Suprapubic skin (tissue), 4 donors: ENCODE results near the gene PLAAT2.

Source experiments
- CTCF ChIP-seq, 2 donors: fragments of 200-600 bp in 1 of 2; fragments of 450-650 bp in 1 of 2; sonication (generic) in 1 of 2; IDR thresholded peaks; one replicate each; pipeline ENCODE4 v1.5.1; 2016 to 2019; ENCODE audit warnings: antibody characterized with exemption in 2 of 2, mild to moderate bottlenecking in 1 of 2, moderate library complexity in 1 of 2
- POLR2A ChIP-seq, 2 donors: fragments of 450-650 bp; IDR thresholded peaks; one replicate each; pipeline ENCODE4 v1.6.1; 2017; ENCODE audit warnings: antibody characterized with exemption in 2 of 2, mild to moderate bottlenecking in 2 of 2, moderate library complexity in 2 of 2
- POLR2AphosphoS5 ChIP-seq, 3 donors: sonication (generic); formaldehyde crosslinking; IDR thresholded peaks; one replicate each; pipeline ENCODE4 v1.6.1; 2017; ENCODE audit warnings: antibody characterized with exemption in 3 of 3

DNA sequence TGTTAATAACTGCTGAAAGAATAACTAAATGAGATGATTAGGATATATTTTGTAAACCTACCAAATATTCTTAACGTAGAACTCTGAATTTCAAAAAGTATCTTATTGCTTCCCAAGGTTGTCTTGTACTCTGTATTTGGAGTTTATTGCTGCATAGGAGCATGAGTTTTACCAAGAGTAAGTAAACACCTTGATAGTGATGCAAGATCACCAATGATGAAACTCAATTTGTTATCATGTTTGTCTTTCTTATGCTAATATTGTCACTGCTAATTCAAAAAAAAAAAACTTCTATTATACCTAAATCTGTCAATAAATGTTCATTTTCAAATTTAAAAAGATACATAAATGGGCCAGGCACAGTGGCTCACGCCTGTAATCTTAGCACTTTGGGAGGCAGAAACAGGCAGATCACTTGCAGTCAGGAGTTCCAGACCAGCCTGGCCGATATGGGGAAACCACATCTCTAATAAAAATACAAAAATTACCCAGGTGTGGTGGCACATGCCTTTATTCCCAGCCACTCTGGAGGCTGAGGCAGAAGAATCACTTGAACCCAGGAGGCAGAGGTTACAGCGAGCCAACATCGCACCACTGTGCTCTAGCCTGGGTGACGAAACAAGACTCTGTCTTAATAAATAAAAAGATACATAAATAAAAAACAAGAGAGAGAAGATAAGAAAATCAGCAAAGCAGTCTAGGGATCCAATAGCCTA lies 23.4 kb upstream of the PLAAT2 start:
- no peak for TF ChIP-seq CTCF (IDR thresholded peaks at IDR 0.05)
- TF ChIP-seq POLR2A (IDR thresholded peaks at IDR 0.05) = no peak
- TF ChIP-seq POLR2AphosphoS5 (IDR thresholded peaks at IDR 0.05) = no peak
